Embryonic facial prominence (tissue), 1 donor: Measurements from ENCODE around the gene ARHGAP40.

Experiments
- DNase-seq: peaks from one replicate; pipeline ENCODE4 v3.0.0-alpha.2; 2016; ENCODE audit errors: extremely low spot score

The ARHGAP40 gene

GRCh38 chr20:38685271-38685670 lies 83.7 kb downstream of the ARHGAP40 start:
- DNase-seq, result no peak

GRCh38 chr20:38685853-38686473 lies 84.4 kb downstream of the ARHGAP40 start:
- no peak for DNase-seq

- DNase-seq, result peak; percentile 18
These were observed 91.1 kb downstream of the ARHGAP40 start for GRCh38 chr20:38692436-38693411.

GRCh38 chr20:38697306-38697705 lies 95.7 kb downstream of the ARHGAP40 start:
- no peak for DNase-seq

- no peak for DNase-seq
These were observed 96.9 kb downstream of the ARHGAP40 start for GRCh38 chr20:38698541-38698940.

GRCh38 chr20:38700141-38700540 lies 98.5 kb downstream of the ARHGAP40 start:
- DNase-seq, result no peak
